Prostate gland (tissue), 1 donor: ENCODE data around the gene NCR2.

ENCODE experiments used
- POLR2A ChIP-seq: fragments of 450-650 bp; IDR thresholded peaks from one replicate; pipeline ENCODE4 v1.6.1; 2016; ENCODE audit warnings: antibody characterized with exemption, mild to moderate bottlenecking
- POLR2AphosphoS5 ChIP-seq: sonication (generic); formaldehyde crosslinking; IDR thresholded peaks from one replicate; pipeline ENCODE4 v1.6.1; 2017; ENCODE audit warnings: antibody characterized with exemption

GRCh38 chr6:41377071-41377470 lies 41.7 kb downstream of the NCR2 start:
- TF ChIP-seq POLR2A: no peak
- TF ChIP-seq POLR2AphosphoS5: no peak
